Measurements from ENCODE around the gene FOXP4.

Gene FOXP4

DNA sequence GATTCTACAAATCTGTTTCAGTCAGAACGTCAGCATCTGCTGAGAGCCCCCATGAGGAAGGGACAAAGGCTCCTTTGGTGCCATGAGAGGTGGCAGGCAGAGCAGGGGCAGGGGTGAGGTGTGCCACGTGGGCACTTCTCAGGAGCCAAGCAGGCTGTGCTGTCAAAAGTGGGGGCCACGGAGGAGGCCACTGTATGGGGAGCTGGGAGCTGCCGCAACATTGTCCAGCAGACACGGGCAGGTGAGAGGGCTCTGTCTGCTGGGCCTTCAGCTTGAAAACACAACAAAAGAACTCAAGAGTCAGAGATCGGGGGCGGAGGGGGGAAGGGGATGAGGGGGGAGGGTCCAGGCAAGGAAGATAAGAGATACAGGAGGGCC, 21.6 kb upstream of the FOXP4 start:
- H3K27ac ChIP-seq: no peak overlapping the region
- no peak for TF ChIP-seq CTCF (conservative IDR thresholded peaks at IDR 0.05)
- no peak for TF ChIP-seq ZFX (IDR thresholded peaks at IDR 0.05)

DNA sequence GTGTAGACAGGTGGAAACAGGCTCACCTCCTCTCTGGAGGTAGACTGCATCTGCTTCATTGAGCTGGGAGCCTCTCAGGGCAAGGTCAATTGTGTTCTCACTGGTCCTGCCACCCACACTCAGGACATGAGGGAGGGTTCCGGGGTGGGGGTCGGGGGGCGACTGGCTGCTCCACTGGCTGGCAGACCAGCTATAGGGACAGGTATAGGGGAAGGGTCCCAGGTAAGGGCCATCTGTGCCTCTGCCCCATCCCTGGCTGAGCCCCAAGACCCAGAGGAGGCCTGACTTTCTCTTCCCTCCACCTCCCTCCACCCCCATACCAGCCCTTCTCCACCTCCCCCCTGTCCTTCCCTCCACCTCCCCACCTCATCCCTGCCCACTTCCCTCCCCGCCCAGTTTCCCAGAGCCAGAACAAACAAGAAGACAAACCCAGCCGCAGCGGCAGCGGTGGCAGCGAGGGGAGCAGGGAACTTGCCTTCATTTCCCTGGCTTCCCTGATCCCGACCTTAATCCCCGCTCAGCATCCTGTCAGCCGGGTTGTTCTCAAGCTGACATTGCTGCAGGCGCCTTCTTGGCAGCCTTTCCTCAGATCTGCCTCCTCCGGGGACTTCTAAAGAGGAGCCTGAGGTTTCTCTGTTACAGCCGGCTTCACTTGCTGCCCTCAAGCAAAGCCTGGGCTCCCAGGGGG, 18.3 kb upstream of the FOXP4 start:
- no peak overlapping the region for H3K27ac ChIP-seq
- TF ChIP-seq CTCF (conservative IDR thresholded peaks at IDR 0.05): no peak
- no peak for TF ChIP-seq ZFX (IDR thresholded peaks at IDR 0.05)

- no peak overlapping the region for H3K27ac ChIP-seq
Measured at GRCh38 chr6:41528409-41528963, 17.7 kb upstream of the FOXP4 start.

GRCh38 chr6:41529049-41529448, 17.1 kb upstream of the FOXP4 start:
- no peak overlapping the region for H3K27ac ChIP-seq
- TF ChIP-seq CTCF (conservative IDR thresholded peaks at IDR 0.05) (no peak), ZFX (IDR thresholded peaks at IDR 0.05) (no peak)

More at GRCh38 chr6:41528409-41528963, 17.7 kb upstream of the FOXP4 start:
- TF ChIP-seq CTCF (conservative IDR thresholded peaks at IDR 0.05): no peak
- no peak for TF ChIP-seq ZFX (IDR thresholded peaks at IDR 0.05)

DNA sequence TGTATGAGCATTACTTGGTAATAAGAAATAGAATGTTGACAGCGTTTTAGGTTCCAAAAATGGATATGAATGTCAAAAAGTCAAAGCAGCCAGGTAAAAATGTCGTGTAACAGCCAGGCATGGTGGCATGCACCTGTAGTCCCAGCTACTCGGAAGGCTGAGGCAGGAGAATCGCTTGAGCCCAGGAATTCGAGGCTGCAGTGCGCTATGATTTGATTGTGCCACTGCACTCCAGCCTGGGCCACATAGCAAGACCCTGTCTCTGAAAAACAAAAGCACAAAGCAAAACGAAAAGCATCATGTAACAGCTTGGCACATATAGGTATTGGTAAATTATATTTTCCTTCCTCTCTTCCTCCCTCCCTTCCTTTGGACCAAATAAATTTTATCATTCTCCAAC, 16.2 kb upstream of the FOXP4 start:
- TF ChIP-seq ZFX (IDR thresholded peaks at IDR 0.05): no peak
- TF ChIP-seq CTCF (conservative IDR thresholded peaks at IDR 0.05): no peak
- H3K27ac ChIP-seq: no peak overlapping the region

DNA sequence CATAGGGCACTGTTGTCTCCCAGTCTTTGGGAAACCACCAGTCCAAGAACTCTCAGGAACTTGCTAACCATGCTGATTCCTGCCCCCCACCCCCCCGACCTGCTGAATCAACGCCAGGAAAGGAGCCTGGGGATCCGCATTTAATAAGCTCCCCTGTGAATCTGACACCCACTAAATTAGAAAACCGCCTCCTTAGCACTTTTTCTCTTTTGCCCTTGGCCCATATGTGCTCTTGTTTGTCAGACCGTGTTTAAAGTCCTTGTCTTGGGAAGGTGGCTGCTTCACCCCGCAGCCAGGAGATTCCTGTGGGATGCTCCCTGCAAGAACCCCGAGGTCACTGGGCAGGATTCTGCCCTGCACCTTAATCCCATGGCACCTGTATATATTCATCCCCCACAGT, 15.7 kb upstream of the FOXP4 start:
- TF ChIP-seq CTCF (conservative IDR thresholded peaks at IDR 0.05) (no peak), ZFX (IDR thresholded peaks at IDR 0.05) (no peak)
- no peak overlapping the region for H3K27ac ChIP-seq

- TF ChIP-seq ZFX (IDR thresholded peaks at IDR 0.05) (no peak), CTCF (conservative IDR thresholded peaks at IDR 0.05) (no peak)
- no peak overlapping the region for H3K27ac ChIP-seq
Measured at GRCh38 chr6:41531016-41531415, 15.2 kb upstream of the FOXP4 start.
